Measurements from ENCODE around the gene RASGRP4.

DNA sequence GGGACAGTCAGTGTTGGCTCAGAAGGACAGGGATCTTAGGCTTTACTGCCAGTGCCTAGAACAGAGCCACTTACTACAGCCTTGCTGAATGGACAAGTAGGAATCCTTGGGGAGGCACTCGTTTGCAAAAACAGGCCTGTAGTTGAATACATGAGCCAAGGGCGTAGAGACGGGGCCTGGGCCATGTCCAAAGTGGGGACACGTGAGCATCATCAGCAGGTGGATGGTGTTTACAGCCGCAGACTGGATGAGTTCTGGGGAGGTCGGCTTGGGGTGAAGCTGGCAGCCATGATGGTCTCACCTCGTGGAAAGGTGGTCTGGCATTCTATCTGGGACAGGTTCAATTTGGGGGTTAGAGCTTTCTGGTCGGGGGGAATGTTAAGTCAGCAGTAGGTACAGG is 25.0 kb upstream of the RASGRP4 start:
- TF ChIP-seq POLR2A (IDR thresholded peaks at IDR 0.05; ENCODE audit: low read depth, low read length) = no peak
- no peak for TF ChIP-seq POLR2AphosphoS5 (IDR thresholded peaks at IDR 0.05; ENCODE audit: low read depth, low read length)
- no peak for TF ChIP-seq TAF1 (IDR thresholded peaks at IDR 0.05; ENCODE audit: low read depth, low read length)
- no peak for TF ChIP-seq SPI1 (IDR thresholded peaks at IDR 0.05; ENCODE audit: low read depth, low read length)
